Measurements from ENCODE around the gene SIVA1.

- no peak for TF ChIP-seq ATF3 (IDR thresholded peaks at IDR 0.05; ENCODE audit: insufficient read depth, low read depth, low read length)
- TF ChIP-seq CTCF (IDR thresholded peaks at IDR 0.05; ENCODE audit: control extremely low read depth in 1 of 3, insufficient read depth in 1 of 3, low read depth in 1 of 3, low read length in 3 of 3): no peak
- TF ChIP-seq NRF1 (IDR thresholded peaks at IDR 0.05; ENCODE audit: low read depth, low read length): no peak
- TF ChIP-seq SP1 (IDR thresholded peaks at IDR 0.05; ENCODE audit: low read depth, low read length): no peak
- no peak for TF ChIP-seq SRF (IDR thresholded peaks at IDR 0.05; ENCODE audit: low read depth, low read length)
- TF ChIP-seq EGR1 (IDR thresholded peaks at IDR 0.05; ENCODE audit: borderline replicate concordance, low read depth, low read length): no peak
- no peak for TF ChIP-seq POLR2A (IDR thresholded peaks at IDR 0.05; ENCODE audit: control extremely low read depth in 1 of 2, low read depth in 2 of 2, low read length in 2 of 2)
- TF ChIP-seq YY1 (IDR thresholded peaks at IDR 0.05; ENCODE audit: low read depth, low read length): no peak
- TF ChIP-seq GTF2F1 (IDR thresholded peaks at IDR 0.05; ENCODE audit: borderline replicate concordance, low read depth, low read length): no peak
- no peak for TF ChIP-seq BRCA1 (IDR thresholded peaks at IDR 0.05; ENCODE audit: low read depth, low read length)
- TF ChIP-seq ATF2 (IDR thresholded peaks at IDR 0.05; ENCODE audit: low read length): no peak
These were observed 11.1 kb upstream of the SIVA1 start for GRCh38 chr14:104741803-104742251.
